ENCODE results near the gene OR51B4. TPM values are rescaled to one million over a fixed set of nuclear protein-coding genes. Genes with fewer than 3 reads are reported as not detected.

The OR51B4 gene
- total and polyA plus RNA-seq, 9 of the 15 experiments (the other 6 are each of a cell fraction or from before 2014, with no cell fraction given): 17.1 to 64.6 (median 39.9) TPM

GRCh38 chr11:5304046-5304445, 2.3 kb upstream of the OR51B4 start:
- 92% methylated on average over 1 of the region's 1 CpG for WGBS (ENCODE audit: insufficient coverage, low coverage, missing lambda C conversion rate)
- peaks cover 0 to 3% of the 10 kb centered on the region in 2 experiments; a peak in 2 of 5 replicates for H3K4me1 ChIP-seq (replicated peaks in 1 of 2; ENCODE audit: control insufficient read depth in 2 of 2, insufficient read depth in 2 of 2, low read length in 2 of 2)
- peaks cover 41% of the 10 kb centered on the region for H3K79me2 ChIP-seq (ENCODE audit: control insufficient read depth, insufficient read depth, low read length)
- no peak overlapping the region for H3K27ac ChIP-seq (ENCODE audit: extremely low read depth, low read depth, low read length)
- no peaks in the 10 kb centered on the region for H4K20me1 ChIP-seq (replicated peaks; ENCODE audit: control insufficient read depth, insufficient read depth, low read length)
- H3K9me3 ChIP-seq (replicated peaks; ENCODE audit: control insufficient read depth, insufficient read depth, low read depth, low read length): no peaks in the 10 kb centered on the region
- peaks cover 81% of the 10 kb centered on the region for H3K36me3 ChIP-seq (ENCODE audit: control insufficient read depth, insufficient read depth, low read length)
- ChIA-PET CTCF (ENCODE audit: low intra/inter-chr PET ratio) (no interaction called here), POLR2A (interaction anchor here (0.7 to 1.4 kb wide), 3 partner anchors 29 to 309 kb away, joined by 3 read pairs; no protein-coding TSS in a partner anchor)
- DNase-seq (ENCODE audit: extremely low read depth in 1 of 4, low spot score in 3 of 4) (no peak), ATAC-seq (no peak), FAIRE-seq (no peak)
- in situ Hi-C loops (cut with MboI) (loop anchor here (5.0 kb wide), 2 partner anchors 102 to 143 kb away; partner anchors contain the start of genes OR51I2 and OR51V1), intact Hi-C loops (cut with micrococcal nuclease) (no loop called here)
- no peaks in the 10 kb centered on the region for H3K9me1 ChIP-seq (ENCODE audit: control insufficient read depth, insufficient read depth, low read length)
- no TSS peak for BruUV-seq (replicated peaks)
- no peak overlapping the region for H3K4me3 ChIP-seq
- H3K4me2 ChIP-seq (ENCODE audit: insufficient read depth, low read length): no peak overlapping the region
- H2AFZ ChIP-seq (ENCODE audit: low read depth, low read length): no peak overlapping the region
- no peak overlapping the region for H3K9ac ChIP-seq (ENCODE audit: insufficient read depth in 1 of 2, low read depth in 2 of 2, low read length in 2 of 2)
- no peaks in the 10 kb centered on the region for H3K27me3 ChIP-seq (ENCODE audit: control insufficient read depth in 2 of 2, insufficient read depth in 2 of 2, low read length in 2 of 2)
- no peak for TF ChIP-seq KLF6 (CRISPR knock-in tag; IDR thresholded peaks at IDR 0.05; ENCODE audit: borderline replicate concordance)
- TF ChIP-seq CHD7 (IDR thresholded peaks at IDR 0.05; ENCODE audit: low read depth, low read length): no peak
- no peak for TF ChIP-seq PATZ1 (CRISPR knock-in tag; IDR thresholded peaks at IDR 0.05; ENCODE audit: borderline replicate concordance)
